ENCODE data around the gene AFAP1L1. TPM values are rescaled to one million over a fixed set of nuclear protein-coding genes. Genes with fewer than 3 reads are reported as not detected.

The AFAP1L1 gene
- total RNA-seq, 1 donor from 2014 or later = 2.3 TPM

- H3K4me1 Mint-ChIP-seq (ENCODE audit: unreplicated experiment) = peaks cover 2% of the 10 kb centered on the region
- H3K4me3 Mint-ChIP-seq (ENCODE audit: unreplicated experiment) = no peak overlapping the region
- no peaks in the 10 kb centered on the region for H3K36me3 Mint-ChIP-seq (ENCODE audit: unreplicated experiment)
- no peaks in the 10 kb centered on the region for H3K9me3 Mint-ChIP-seq (ENCODE audit: unreplicated experiment)
- no peak for TF ChIP-seq CTCF (IDR thresholded peaks at IDR 0.05)
- no peaks in the 10 kb centered on the region for H3K27me3 Mint-ChIP-seq (ENCODE audit: unreplicated experiment)
- no peak overlapping the region for H3K27ac Mint-ChIP-seq (ENCODE audit: unreplicated experiment)
- DNase-seq (ENCODE audit: extremely low spot score, unreplicated experiment) = peak; percentile 59
Observed at GRCh38 chr5:149364719-149365118, 93.1 kb downstream of the AFAP1L1 start.

GRCh38 chr5:149365418-149365817, 93.8 kb downstream of the AFAP1L1 start:
- H3K9me3 Mint-ChIP-seq (ENCODE audit: unreplicated experiment) = no peaks in the 10 kb centered on the region
- no peak overlapping the region for H3K27ac Mint-ChIP-seq (ENCODE audit: unreplicated experiment)
- no peak for TF ChIP-seq CTCF (IDR thresholded peaks at IDR 0.05)
- peaks cover 2% of the 10 kb centered on the region for H3K4me1 Mint-ChIP-seq (ENCODE audit: unreplicated experiment)
- no peak overlapping the region for H3K4me3 Mint-ChIP-seq (ENCODE audit: unreplicated experiment)
- H3K36me3 Mint-ChIP-seq (ENCODE audit: unreplicated experiment) = no peaks in the 10 kb centered on the region
- DNase-seq (ENCODE audit: extremely low spot score, unreplicated experiment) = no peak
- H3K27me3 Mint-ChIP-seq (ENCODE audit: unreplicated experiment) = no peaks in the 10 kb centered on the region

GRCh38 chr5:149366169-149366729, 94.6 kb downstream of the AFAP1L1 start:
- H3K4me3 Mint-ChIP-seq (ENCODE audit: unreplicated experiment) = no peak overlapping the region
- no peaks in the 10 kb centered on the region for H3K27me3 Mint-ChIP-seq (ENCODE audit: unreplicated experiment)
- H3K36me3 Mint-ChIP-seq (ENCODE audit: unreplicated experiment) = no peaks in the 10 kb centered on the region
- H3K9me3 Mint-ChIP-seq (ENCODE audit: unreplicated experiment) = no peaks in the 10 kb centered on the region
- no peak for TF ChIP-seq CTCF (IDR thresholded peaks at IDR 0.05)
- peaks cover 2% of the 10 kb centered on the region for H3K4me1 Mint-ChIP-seq (ENCODE audit: unreplicated experiment)
- H3K27ac Mint-ChIP-seq (ENCODE audit: unreplicated experiment) = no peak overlapping the region
- no peak for DNase-seq (ENCODE audit: extremely low spot score, unreplicated experiment)

- H3K27me3 Mint-ChIP-seq (ENCODE audit: unreplicated experiment) = no peaks in the 10 kb centered on the region
- peaks cover 2% of the 10 kb centered on the region for H3K4me1 Mint-ChIP-seq (ENCODE audit: unreplicated experiment)
- DNase-seq (ENCODE audit: extremely low spot score, unreplicated experiment) = peak; percentile 90
- H3K4me3 Mint-ChIP-seq (ENCODE audit: unreplicated experiment) = no peak overlapping the region
- TF ChIP-seq CTCF (IDR thresholded peaks at IDR 0.05) = peak; percentile 89
- H3K27ac Mint-ChIP-seq (ENCODE audit: unreplicated experiment) = peak overlapping the region; percentile 32
- no peaks in the 10 kb centered on the region for H3K36me3 Mint-ChIP-seq (ENCODE audit: unreplicated experiment)
- no peaks in the 10 kb centered on the region for H3K9me3 Mint-ChIP-seq (ENCODE audit: unreplicated experiment)
Observed at GRCh38 chr5:149367249-149367971, 95.8 kb downstream of the AFAP1L1 start.

- Mint-ChIP-seq H3K27ac (ENCODE audit: unreplicated experiment) (no peak overlapping the region), H3K9me3 (ENCODE audit: unreplicated experiment) (no peaks in the 10 kb centered on the region), H3K27me3 (ENCODE audit: unreplicated experiment) (no peaks in the 10 kb centered on the region), H3K4me1 (ENCODE audit: unreplicated experiment) (peaks cover 2% of the 10 kb centered on the region), H3K36me3 (ENCODE audit: unreplicated experiment) (no peaks in the 10 kb centered on the region), H3K4me3 (ENCODE audit: unreplicated experiment) (no peak overlapping the region)
- no peak for TF ChIP-seq CTCF (IDR thresholded peaks at IDR 0.05)
- no peak for DNase-seq (ENCODE audit: extremely low spot score, unreplicated experiment)
Observed at GRCh38 chr5:149367972-149368645, 96.5 kb downstream of the AFAP1L1 start.
